ENCODE data around the gene PRKAG3. TPM values are rescaled to one million over a fixed set of nuclear protein-coding genes. Genes with fewer than 3 reads are reported as not detected.

Gene PRKAG3
- polyA plus RNA-seq, 3 donors: 0.04 to 0.11 TPM; not detected in 1

Other genes starting within 250 kb of the PRKAG3 start
- gene PLCD4, start 223.9 kb downstream of the PRKAG3 start, polyA plus RNA-seq (ENCODE audit: insufficient read length in 3 of 3): 1 to 10 TPM; 7.2 to 9.9 (median 9.4) TPM
- 10 to 100 TPM; 17.4 to 20.9 (median 20.3) TPM for gene ZNF142, start 172.2 kb downstream of the PRKAG3 start, polyA plus RNA-seq (ENCODE audit: insufficient read length in 3 of 3)
- gene BCS1L, start 172.1 kb downstream of the PRKAG3 start, polyA plus RNA-seq (ENCODE audit: insufficient read length in 3 of 3): 10 to 100 TPM; 47.0 to 61.3 (median 49.1) TPM
- 10 to 100 TPM; 44.4 to 47.2 (median 46.8) TPM for gene RNF25, start 159.8 kb downstream of the PRKAG3 start, polyA plus RNA-seq (ENCODE audit: insufficient read length in 3 of 3)
- gene STK36, start 159.7 kb downstream of the PRKAG3 start, polyA plus RNA-seq (ENCODE audit: insufficient read length in 3 of 3): 100 to 1,000 TPM in 1 of 3 donors, 10 to 100 TPM in 2; 66.6 to 113 (median 81.3) TPM
- 10 to 100 TPM; 30.9 to 43.7 (median 34.0) TPM for gene TTLL4, start 121.0 kb downstream of the PRKAG3 start, polyA plus RNA-seq (ENCODE audit: insufficient read length in 3 of 3)
- gene CYP27A1, start 49.7 kb downstream of the PRKAG3 start, polyA plus RNA-seq (ENCODE audit: insufficient read length in 3 of 3): 10 to 100 TPM; 42.8 to 61.9 (median 49.1) TPM
- gene WNT6, start 28.0 kb upstream of the PRKAG3 start, polyA plus RNA-seq (ENCODE audit: insufficient read length in 3 of 3): under 1 TPM; 0.11 to 0.50 (median 0.39) TPM
- 1 to 10 TPM in 1 of 3 donors, under 1 TPM in 2; 0.67 to 1.8 (median 0.75) TPM for gene WNT10A, start 49.0 kb upstream of the PRKAG3 start, polyA plus RNA-seq (ENCODE audit: insufficient read length in 3 of 3)
- under 1 TPM in 1 of 3 donors, not detected in 2; 0.07 TPM for gene CDK5R2, start 127.9 kb upstream of the PRKAG3 start, polyA plus RNA-seq (ENCODE audit: insufficient read length in 3 of 3)
- under 1 TPM in 2 of 3 donors, not detected in 1; 0.14 TPM for gene FEV, start 153.4 kb upstream of the PRKAG3 start, polyA plus RNA-seq (ENCODE audit: insufficient read length in 3 of 3)
- not detected for gene CRYBA2, start 161.6 kb upstream of the PRKAG3 start, polyA plus RNA-seq (ENCODE audit: insufficient read length in 3 of 3)
- under 1 TPM; 0.11 to 0.37 (median 0.36) TPM for gene CFAP65, start 209.7 kb upstream of the PRKAG3 start, polyA plus RNA-seq (ENCODE audit: insufficient read length in 3 of 3)
- gene IHH, start 229.1 kb upstream of the PRKAG3 start, polyA plus RNA-seq (ENCODE audit: insufficient read length in 3 of 3): 1 to 10 TPM; 1.3 to 2.8 (median 2.0) TPM

Measured in renal cortex interstitium (tissue), 3 donors.